GM23338 (cell line): Measurements from ENCODE around the gene PTBP3. TPM values are rescaled to one million over a fixed set of nuclear protein-coding genes. Genes with fewer than 3 reads are reported as not detected.
"Not testable (repeated sequence)": the region's sequence is repeated elsewhere in the genome, so short reads cannot be mapped to it uniquely, and the experiment has no call there.

Source experiments
- ATAC-seq: fragments of 200-7000 bp; cut with Tn5 transposase; 3 replicates; pipeline ENCODE4 v1.9.1; 2020
- DNase-seq: peaks from one replicate; pipeline ENCODE4 v3.0.0-alpha.2; 2015; ENCODE audit warnings: low spot score
- H2AFZ ChIP-seq: fragments of 200-600 bp; sonication (generic); 2 replicates; pipeline ENCODE4 v1.8.0; 2016; ENCODE audit warnings: antibody characterized with exemption, mild to moderate bottlenecking, moderate library complexity
- H3F3A ChIP-seq: fragments of 200-600 bp; sonication (generic); replicated peaks from 2 replicates; pipeline ENCODE4 v1.8.0; 2017; ENCODE audit warnings: antibody characterized with exemption, mixed run types, low read depth
- H3K27ac ChIP-seq: fragments of 200-600 bp; sonication (generic); 2 replicates; pipeline ENCODE4 v1.6.1; 2016; ENCODE audit warnings: low read depth
- H3K27me3 ChIP-seq: fragments of 200-600 bp; sonication (generic); 2 replicates; pipeline ENCODE4 v1.8.0; 2016; ENCODE audit warnings: mild to moderate bottlenecking, mixed run types, moderate library complexity; ENCODE audit not compliant: insufficient read depth
- H3K36me3 ChIP-seq: fragments of 200-600 bp; sonication (generic); 2 replicates; pipeline ENCODE4 v1.8.0; 2016; ENCODE audit warnings: mild to moderate bottlenecking; ENCODE audit not compliant: insufficient read depth
- H3K4me1 ChIP-seq: fragments of 200-600 bp; sonication (generic); 2 replicates; pipeline ENCODE4 v1.8.0; 2016; ENCODE audit warnings: mild to moderate bottlenecking, moderate library complexity; ENCODE audit not compliant: insufficient read depth
- H3K4me2 ChIP-seq: fragments of 200-600 bp; sonication (generic); 2 replicates; pipeline ENCODE4 v1.7.1; 2017; ENCODE audit warnings: mixed run types
- H3K4me3 ChIP-seq: fragments of 200-600 bp; sonication (generic); 2 replicates; pipeline ENCODE4 v1.6.1; 2016; ENCODE audit warnings: mixed run types
- H3K79me2 ChIP-seq: fragments of 200-600 bp; sonication (generic); replicated peaks from 2 replicates; pipeline ENCODE4 v1.8.0; 2017; ENCODE audit warnings: mild to moderate bottlenecking; ENCODE audit not compliant: insufficient read depth
- H3K9me2 ChIP-seq: fragments of 200-600 bp; sonication (generic); 2 replicates; pipeline ENCODE4 v1.8.0; 2017; ENCODE audit not compliant: insufficient read depth
- H4K20me1 ChIP-seq: fragments of 200-600 bp; sonication (generic); replicated peaks from 2 replicates; pipeline ENCODE4 v1.8.0; 2017; ENCODE audit warnings: mild to moderate bottlenecking; ENCODE audit not compliant: insufficient read depth
- H3K27ac Mint-ChIP-seq: 2 replicates; pipeline ENCODE4 v1.8.0; 2020; ENCODE audit warnings: inconsistent platforms, mild to moderate bottlenecking, moderate library complexity, mixed read lengths
- H3K27me3 Mint-ChIP-seq: 3 replicates; pipeline ENCODE4 v1.8.0; 2022; ENCODE audit warnings: low read depth, mild to moderate bottlenecking, moderate library complexity, mixed read lengths, inconsistent platforms; ENCODE audit not compliant: insufficient read depth, poor library complexity
- H3K36me3 Mint-ChIP-seq: 3 replicates; pipeline ENCODE4 v1.8.0; 2021; ENCODE audit warnings: low read depth, mild to moderate bottlenecking, inconsistent platforms, moderate library complexity, mixed read lengths
- H3K4me1 Mint-ChIP-seq: 3 replicates; pipeline ENCODE4 v1.8.0; 2020; ENCODE audit warnings: mild to moderate bottlenecking, inconsistent platforms, mixed read lengths
- H3K4me3 Mint-ChIP-seq: 3 replicates; pipeline ENCODE4 v1.8.0; 2021; ENCODE audit warnings: moderate library complexity, mild to moderate bottlenecking, inconsistent platforms, mixed read lengths
- H3K9me3 Mint-ChIP-seq: 3 replicates; pipeline ENCODE4 v1.8.0; 2020; ENCODE audit warnings: moderate library complexity, mild to moderate bottlenecking, inconsistent platforms, mixed read lengths
- CREB1 ChIP-seq: fragments of 250-450 bp; sonication (Bioruptor Pico); IDR thresholded peaks from 2 replicates; pipeline ENCODE4 v1.5.0; 2020; ENCODE audit warnings: low read depth, mild to moderate bottlenecking, moderate library complexity
- EZH2 ChIP-seq: fragments of 200-600 bp; sonication (generic); IDR thresholded peaks from one replicate; pipeline ENCODE4 v1.8.0; 2017; ENCODE audit warnings: antibody characterized with exemption, mild to moderate bottlenecking, low read depth; ENCODE audit not compliant: unreplicated experiment
- EZH2phosphoT487 ChIP-seq: fragments of 200-600 bp; sonication (generic); IDR thresholded peaks from one replicate; pipeline ENCODE4 v1.8.1; 2018; ENCODE audit warnings: antibody characterized with exemption; ENCODE audit not compliant: unreplicated experiment
- JUNB ChIP-seq: IDR thresholded peaks from one replicate; pipeline ENCODE4 v1.6.1; 2016; ENCODE audit warnings: antibody characterized with exemption; ENCODE audit not compliant: unreplicated experiment
- NANOG ChIP-seq: IDR thresholded peaks from 2 replicates; pipeline ENCODE4 v1.6.1; 2016; ENCODE audit warnings: antibody characterized with exemption, borderline replicate concordance
- POLR2AphosphoS5 ChIP-seq: IDR thresholded peaks from 2 replicates; pipeline ENCODE4 v1.6.1; 2016; ENCODE audit warnings: antibody characterized with exemption, low read depth
- REST ChIP-seq: IDR thresholded peaks from one replicate; pipeline ENCODE4 v1.6.1; 2018; ENCODE audit warnings: antibody characterized with exemption; ENCODE audit not compliant: unreplicated experiment
- STAT1 ChIP-seq: IDR thresholded peaks from one replicate; pipeline ENCODE4 v1.6.1; 2016; ENCODE audit warnings: antibody characterized with exemption; ENCODE audit not compliant: unreplicated experiment
- ZNF114 ChIP-seq: fragments of 250-450 bp; sonication (Bioruptor Pico); IDR thresholded peaks from 2 replicates; pipeline ENCODE4 v1.5.0; 2020; ENCODE audit warnings: mild to moderate bottlenecking, moderate library complexity
- ZNF331 ChIP-seq: fragments of 250-450 bp; sonication (Bioruptor Pico); IDR thresholded peaks from 2 replicates; pipeline ENCODE4 v1.5.0; 2020; ENCODE audit warnings: low read depth, mild to moderate bottlenecking, moderate library complexity
- polyA plus RNA-seq: library from polyadenylated mRNA; unstranded; fragments of >200 nt; fragmentation: Nextera tagmentation; extraction: Ambion mirVana; gene quantifications from 2 replicates; pipeline ENCODE4 v1.2.1, GENCODE V29; 2016
- total RNA-seq: library from RNA; depleted of rRNA; stranded (reverse); fragments of >200 nt; shearing (Covaris generic); gene quantifications from 2 replicates; pipeline ENCODE4 v1.2.3, GENCODE V29; 2014
- TF ChIP-seq, protein P1 (sequence below), 2 experiments: fragments of 200-600 bp in 1 of 2; sonication (generic) in 1 of 2; conservative IDR thresholded peaks; 2 replicates each; pipeline versions ENCODE4 v1.5.1 to v1.6.1; 2016 to 2017; ENCODE audit warnings: antibody characterized with exemption in 2 of 2, low read depth in 2 of 2, mild to moderate bottlenecking in 2 of 2, moderate library complexity in 1 of 2
- TF ChIP-seq, protein P2 (sequence below): IDR thresholded peaks from 2 replicates; pipeline ENCODE4 v1.6.1; 2016; ENCODE audit warnings: antibody characterized with exemption

PTBP3 gene
- total and polyA plus RNA-seq, 2 experiments from 2014 or later: 20.0 to 92.9 TPM

- H3K27ac ChIP-seq: no peak overlapping the region
- H3K4me1 ChIP-seq: no peaks in the 10 kb centered on the region
- peaks cover 3% of the 10 kb centered on the region for H3K27me3 Mint-ChIP-seq
- H3K36me3 Mint-ChIP-seq: peaks cover 3% of the 10 kb centered on the region; the same call in 1 of the 3 replicates
- no peaks in the 10 kb centered on the region for H3K9me3 Mint-ChIP-seq
- ATAC-seq (no peak), DNase-seq (no peak)
- H3K4me3 Mint-ChIP-seq: no peak overlapping the region
- H3K79me2 ChIP-seq: peaks cover 16% of the 10 kb centered on the region; the same call in 1 of the 2 replicates
- H3K4me2 ChIP-seq: no peak overlapping the region
- H3K27me3 ChIP-seq: no peaks in the 10 kb centered on the region
- TF ChIP-seq REST: no peak
- no peak for TF ChIP-seq NANOG
- no peak for TF ChIP-seq JUNB
- no peak for TF ChIP-seq EZH2
- TF ChIP-seq, protein P1, sequence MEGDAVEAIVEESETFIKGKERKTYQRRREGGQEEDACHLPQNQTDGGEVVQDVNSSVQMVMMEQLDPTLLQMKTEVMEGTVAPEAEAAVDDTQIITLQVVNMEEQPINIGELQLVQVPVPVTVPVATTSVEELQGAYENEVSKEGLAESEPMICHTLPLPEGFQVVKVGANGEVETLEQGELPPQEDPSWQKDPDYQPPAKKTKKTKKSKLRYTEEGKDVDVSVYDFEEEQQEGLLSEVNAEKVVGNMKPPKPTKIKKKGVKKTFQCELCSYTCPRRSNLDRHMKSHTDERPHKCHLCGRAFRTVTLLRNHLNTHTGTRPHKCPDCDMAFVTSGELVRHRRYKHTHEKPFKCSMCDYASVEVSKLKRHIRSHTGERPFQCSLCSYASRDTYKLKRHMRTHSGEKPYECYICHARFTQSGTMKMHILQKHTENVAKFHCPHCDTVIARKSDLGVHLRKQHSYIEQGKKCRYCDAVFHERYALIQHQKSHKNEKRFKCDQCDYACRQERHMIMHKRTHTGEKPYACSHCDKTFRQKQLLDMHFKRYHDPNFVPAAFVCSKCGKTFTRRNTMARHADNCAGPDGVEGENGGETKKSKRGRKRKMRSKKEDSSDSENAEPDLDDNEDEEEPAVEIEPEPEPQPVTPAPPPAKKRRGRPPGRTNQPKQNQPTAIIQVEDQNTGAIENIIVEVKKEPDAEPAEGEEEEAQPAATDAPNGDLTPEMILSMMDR (conservative IDR thresholded peaks at IDR 0.05; ENCODE audit: low read depth in 2 of 2): no peak
- TF ChIP-seq, protein P2, sequence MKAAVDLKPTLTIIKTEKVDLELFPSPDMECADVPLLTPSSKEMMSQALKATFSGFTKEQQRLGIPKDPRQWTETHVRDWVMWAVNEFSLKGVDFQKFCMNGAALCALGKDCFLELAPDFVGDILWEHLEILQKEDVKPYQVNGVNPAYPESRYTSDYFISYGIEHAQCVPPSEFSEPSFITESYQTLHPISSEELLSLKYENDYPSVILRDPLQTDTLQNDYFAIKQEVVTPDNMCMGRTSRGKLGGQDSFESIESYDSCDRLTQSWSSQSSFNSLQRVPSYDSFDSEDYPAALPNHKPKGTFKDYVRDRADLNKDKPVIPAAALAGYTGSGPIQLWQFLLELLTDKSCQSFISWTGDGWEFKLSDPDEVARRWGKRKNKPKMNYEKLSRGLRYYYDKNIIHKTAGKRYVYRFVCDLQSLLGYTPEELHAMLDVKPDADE: no peak
- no peak for TF ChIP-seq ZNF114 (CRISPR knock-in tag)
- TF ChIP-seq CREB1 (CRISPR knock-in tag): no peak
- TF ChIP-seq EZH2phosphoT487: no peak
- no peak for TF ChIP-seq ZNF331 (CRISPR knock-in tag)
- no peak for TF ChIP-seq POLR2AphosphoS5
- TF ChIP-seq STAT1: no peak
- no peaks in the 10 kb centered on the region for H3K9me2 ChIP-seq
- no peak overlapping the region for H3K27ac Mint-ChIP-seq
- no peaks in the 10 kb centered on the region; the same call in 1 of the 2 replicates for H4K20me1 ChIP-seq
- peaks cover 4% of the 10 kb centered on the region; the same call in 2 of the 3 replicates for H3K4me1 Mint-ChIP-seq
- no peak overlapping the region for H2AFZ ChIP-seq
- H3K36me3 ChIP-seq: no peaks in the 10 kb centered on the region
- no peaks in the 10 kb centered on the region for H3F3A ChIP-seq
- no peak overlapping the region for H3K4me3 ChIP-seq
Observed at GRCh38 chr9:112268413-112268812, 65.0 kb downstream of the PTBP3 start.

GRCh38 chr9:112267086-112267485 is 66.3 kb downstream of the PTBP3 start:
- H2AFZ ChIP-seq, H3F3A ChIP-seq, H3K9me3 Mint-ChIP-seq, ATAC-seq, H3K4me1 Mint-ChIP-seq, H3K9me2 ChIP-seq, H4K20me1 ChIP-seq, H3K4me1 ChIP-seq, H3K4me2 ChIP-seq, H3K4me3 Mint-ChIP-seq, H3K79me2 ChIP-seq, H3K27me3 ChIP-seq, H3K36me3 ChIP-seq, H3K27ac Mint-ChIP-seq, H3K36me3 Mint-ChIP-seq, H3K4me3 ChIP-seq, H3K27me3 Mint-ChIP-seq, DNase-seq, H3K27ac ChIP-seq: not testable (repeated sequence)
